Heart left ventricle (tissue), 13 donors: Measurements from ENCODE around the gene SLFN12L.

ENCODE experiments used
- POLR2A ChIP-seq, 2 donors: fragments of 450-650 bp; IDR thresholded peaks; one replicate each; pipeline ENCODE4 v1.6.1; 2017; ENCODE audit warnings: antibody characterized with exemption in 2 of 2, mild to moderate bottlenecking in 2 of 2, moderate library complexity in 2 of 2
- TF ChIP-seq, protein P1 (sequence below), 12 donors: fragments of 200-600 bp; sonication (generic) in 4 of 12; IDR thresholded peaks; one replicate each; pipeline versions ENCODE4 v1.5.0 to v1.8.0; 2018 to 2022; ENCODE audit warnings: antibody characterized with exemption in 12 of 12, mild to moderate bottlenecking in 5 of 12
- donor health status: ischemic (EF 13 %, LVEDD 7.1; RV severe dilation, severe dysfunction).
- donor health status: DM: no; HTN: yes; CAD: no.
- donor health status: DM: no; HTN: no; CAD: no.
- donor health status: ischemic (EF 25% LVEDD 6.9; RV normal size, moderate dysfunction).
- donor health status: ischemic (EF 25% LVEDD 5.7; RV mildly dilated, moderate dysfunction).
- donor health status: ischemic (EF 35%, LVEDD 5.7; RV mildly dilated, moderate dysfunction).
- donor health status: nonischemic (EF 11% LVEDD 7.7; RV severe dilation, severe dysfunction).
- donor health status: DM: yes; HTN: yes; CAD: no.
- donor health status: PGD.
- donor health status: ischemic (EF 29% LVEDD 5.4; RV normal size, mild dysfunction).
- donor health status: nonischemic (EF 23%, LVEDD 6.1; RV moderate dilation, normal function).

DNA sequence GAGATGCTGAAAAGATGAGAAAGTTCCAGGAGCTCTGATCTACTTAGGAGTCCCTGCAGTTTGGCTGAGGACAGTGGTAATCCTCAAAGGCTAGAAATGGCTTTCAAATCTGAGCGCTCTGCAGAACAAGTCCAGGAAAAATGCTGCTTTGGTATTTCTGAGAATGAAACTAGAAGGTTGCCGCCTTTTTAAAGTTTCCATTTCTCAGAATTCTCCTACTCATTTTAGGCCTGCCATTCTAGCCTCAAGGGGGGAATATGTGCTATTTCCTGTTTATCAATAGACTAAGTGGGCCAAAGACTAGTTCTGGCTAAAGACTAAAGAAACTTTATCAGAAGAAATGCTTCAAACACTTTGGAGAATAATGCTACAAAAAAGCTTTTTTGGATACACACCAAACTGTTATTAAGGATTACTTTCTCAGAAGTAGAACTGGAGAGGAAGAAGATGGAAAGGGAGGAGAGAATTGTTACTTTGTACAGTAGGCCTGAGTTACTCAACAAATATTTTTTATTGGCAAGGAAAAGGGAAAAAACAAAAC lies at the start of gene SLFN12L:
- TF ChIP-seq, protein P1, sequence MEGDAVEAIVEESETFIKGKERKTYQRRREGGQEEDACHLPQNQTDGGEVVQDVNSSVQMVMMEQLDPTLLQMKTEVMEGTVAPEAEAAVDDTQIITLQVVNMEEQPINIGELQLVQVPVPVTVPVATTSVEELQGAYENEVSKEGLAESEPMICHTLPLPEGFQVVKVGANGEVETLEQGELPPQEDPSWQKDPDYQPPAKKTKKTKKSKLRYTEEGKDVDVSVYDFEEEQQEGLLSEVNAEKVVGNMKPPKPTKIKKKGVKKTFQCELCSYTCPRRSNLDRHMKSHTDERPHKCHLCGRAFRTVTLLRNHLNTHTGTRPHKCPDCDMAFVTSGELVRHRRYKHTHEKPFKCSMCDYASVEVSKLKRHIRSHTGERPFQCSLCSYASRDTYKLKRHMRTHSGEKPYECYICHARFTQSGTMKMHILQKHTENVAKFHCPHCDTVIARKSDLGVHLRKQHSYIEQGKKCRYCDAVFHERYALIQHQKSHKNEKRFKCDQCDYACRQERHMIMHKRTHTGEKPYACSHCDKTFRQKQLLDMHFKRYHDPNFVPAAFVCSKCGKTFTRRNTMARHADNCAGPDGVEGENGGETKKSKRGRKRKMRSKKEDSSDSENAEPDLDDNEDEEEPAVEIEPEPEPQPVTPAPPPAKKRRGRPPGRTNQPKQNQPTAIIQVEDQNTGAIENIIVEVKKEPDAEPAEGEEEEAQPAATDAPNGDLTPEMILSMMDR (IDR thresholded peaks at IDR 0.05) = no peak
- no peak for TF ChIP-seq POLR2A (IDR thresholded peaks at IDR 0.05)
